ENCODE measurements around the gene AK2. TPM values are rescaled to one million over a fixed set of nuclear protein-coding genes. Genes with fewer than 3 reads are reported as not detected.
"Not testable (repeated sequence)": the region's sequence is repeated elsewhere in the genome, so short reads cannot be mapped to it uniquely, and the experiment has no call there.

The AK2 gene
- total RNA-seq, 2 donors from 2014 or later: 120 to 162 TPM

DNA sequence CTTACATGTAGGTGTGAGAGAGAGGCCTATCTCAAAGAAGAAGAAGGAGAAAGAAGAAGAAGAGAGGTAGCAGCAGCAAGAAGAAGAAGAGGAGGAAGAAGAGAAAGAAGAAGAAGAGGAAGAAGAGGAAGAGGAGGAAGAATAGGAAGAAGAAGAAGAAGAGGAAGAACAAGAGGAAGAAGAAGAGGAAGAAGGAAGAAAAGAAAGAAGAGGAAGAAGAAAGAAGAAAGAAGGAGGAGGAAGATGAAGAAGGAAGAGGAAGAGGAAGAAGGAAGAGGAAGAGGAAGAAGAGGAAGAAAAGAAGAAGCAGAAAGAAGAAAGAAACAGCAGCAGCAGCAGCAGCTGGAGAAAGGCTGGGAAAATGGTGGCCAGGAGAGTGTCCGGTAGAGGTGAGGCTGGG is 33.9 kb upstream of the AK2 start:
- TF ChIP-seq, protein P1, sequence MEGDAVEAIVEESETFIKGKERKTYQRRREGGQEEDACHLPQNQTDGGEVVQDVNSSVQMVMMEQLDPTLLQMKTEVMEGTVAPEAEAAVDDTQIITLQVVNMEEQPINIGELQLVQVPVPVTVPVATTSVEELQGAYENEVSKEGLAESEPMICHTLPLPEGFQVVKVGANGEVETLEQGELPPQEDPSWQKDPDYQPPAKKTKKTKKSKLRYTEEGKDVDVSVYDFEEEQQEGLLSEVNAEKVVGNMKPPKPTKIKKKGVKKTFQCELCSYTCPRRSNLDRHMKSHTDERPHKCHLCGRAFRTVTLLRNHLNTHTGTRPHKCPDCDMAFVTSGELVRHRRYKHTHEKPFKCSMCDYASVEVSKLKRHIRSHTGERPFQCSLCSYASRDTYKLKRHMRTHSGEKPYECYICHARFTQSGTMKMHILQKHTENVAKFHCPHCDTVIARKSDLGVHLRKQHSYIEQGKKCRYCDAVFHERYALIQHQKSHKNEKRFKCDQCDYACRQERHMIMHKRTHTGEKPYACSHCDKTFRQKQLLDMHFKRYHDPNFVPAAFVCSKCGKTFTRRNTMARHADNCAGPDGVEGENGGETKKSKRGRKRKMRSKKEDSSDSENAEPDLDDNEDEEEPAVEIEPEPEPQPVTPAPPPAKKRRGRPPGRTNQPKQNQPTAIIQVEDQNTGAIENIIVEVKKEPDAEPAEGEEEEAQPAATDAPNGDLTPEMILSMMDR (IDR thresholded peaks at IDR 0.05): no peak
- Histone ChIP-seq H3K9me3 (peaks cover 0 to 4% of the 10 kb centered on the region in 2 donors), H3K27me3 (no peaks in the 10 kb centered on the region), H3K36me3 (no peaks in the 10 kb centered on the region), H3K4me3 (no peak overlapping the region), H3K27ac (no peak overlapping the region), H3K4me1 (no peaks in the 10 kb centered on the region)
- DNase-seq (ENCODE audit: low spot score): no peak

DNA sequence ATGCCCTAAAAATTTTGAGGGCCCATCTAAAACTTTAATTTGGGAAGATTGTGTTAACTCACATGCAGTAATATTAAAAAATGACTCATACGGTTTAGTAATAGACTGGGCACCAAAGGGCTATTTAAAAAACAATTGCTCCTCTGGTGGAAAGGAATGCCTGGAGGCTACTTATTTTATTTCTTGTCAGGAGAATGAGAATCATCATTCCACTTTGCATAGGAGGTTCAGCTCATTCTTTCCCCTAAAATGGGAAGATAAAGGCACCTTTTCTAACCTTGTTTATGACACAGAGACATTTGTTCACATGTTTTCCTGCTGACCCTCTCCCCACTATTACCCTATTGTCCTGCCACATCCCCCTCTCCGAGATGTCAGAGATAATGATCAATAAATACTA is 31.4 kb upstream of the AK2 start:
- DNase-seq (ENCODE audit: low spot score); H3K36me3 ChIP-seq; H3K4me3 ChIP-seq; H3K27me3 ChIP-seq; H3K4me1 ChIP-seq; H3K27ac ChIP-seq: not testable (repeated sequence)
- peaks cover 15 to 30% of the 10 kb centered on the region in 2 donors for H3K9me3 ChIP-seq

DNA sequence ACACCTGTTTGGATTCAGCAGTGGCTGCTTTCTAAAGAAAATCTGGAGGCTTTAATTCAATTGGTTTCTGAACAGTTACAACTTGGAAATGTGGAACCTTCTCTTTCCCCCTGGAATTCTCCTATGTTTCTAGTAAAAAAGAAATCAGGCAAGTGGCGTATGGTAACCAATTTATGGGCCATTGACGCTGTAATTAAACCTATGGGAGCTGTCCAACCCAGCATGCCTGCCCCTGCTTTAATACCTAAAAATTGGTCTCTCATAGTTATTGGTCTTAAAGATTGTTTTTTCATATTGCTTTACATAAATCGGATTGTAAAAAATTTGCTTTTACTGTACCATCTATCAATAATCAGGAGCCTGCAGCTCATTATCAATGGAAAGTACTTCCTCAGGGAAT is 29.8 kb upstream of the AK2 start:
- DNase-seq (ENCODE audit: low spot score); H3K36me3 ChIP-seq; H3K4me1 ChIP-seq; H3K4me3 ChIP-seq; H3K27ac ChIP-seq; H3K27me3 ChIP-seq: not testable (repeated sequence)
- peaks cover 15 to 39% of the 10 kb centered on the region in 2 donors for H3K9me3 ChIP-seq

DNA sequence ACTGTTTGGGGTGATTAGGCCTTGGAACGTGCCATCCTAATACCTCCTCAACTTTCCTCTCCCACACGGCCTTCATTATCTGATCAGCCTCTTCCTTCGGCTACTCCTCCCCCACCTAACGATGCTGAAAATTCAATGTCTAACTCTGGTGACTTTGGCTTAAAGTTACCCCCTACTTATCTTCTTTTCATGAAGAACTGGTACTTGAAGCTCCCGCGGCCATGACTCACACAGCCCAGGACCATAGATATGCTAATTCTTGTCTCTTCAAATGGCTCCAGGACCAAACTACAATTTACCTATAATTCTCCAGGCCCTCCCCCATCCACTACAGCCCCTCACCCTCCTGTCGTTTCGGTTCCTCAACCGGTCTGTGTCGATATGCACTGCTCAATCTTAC is 28.6 kb upstream of the AK2 start:
- no peaks in the 10 kb centered on the region for H3K36me3 ChIP-seq
- no peak overlapping the region for H3K4me3 ChIP-seq
- H3K27me3 ChIP-seq: no peaks in the 10 kb centered on the region
- no peak for DNase-seq (ENCODE audit: low spot score)
- H3K27ac ChIP-seq: no peak overlapping the region
- peaks cover 15 to 39% of the 10 kb centered on the region in 2 donors for H3K9me3 ChIP-seq
- peaks cover 0 to 2% of the 10 kb centered on the region in 2 donors for H3K4me1 ChIP-seq
- TF ChIP-seq, protein P1 (IDR thresholded peaks at IDR 0.05): no peak

DNA sequence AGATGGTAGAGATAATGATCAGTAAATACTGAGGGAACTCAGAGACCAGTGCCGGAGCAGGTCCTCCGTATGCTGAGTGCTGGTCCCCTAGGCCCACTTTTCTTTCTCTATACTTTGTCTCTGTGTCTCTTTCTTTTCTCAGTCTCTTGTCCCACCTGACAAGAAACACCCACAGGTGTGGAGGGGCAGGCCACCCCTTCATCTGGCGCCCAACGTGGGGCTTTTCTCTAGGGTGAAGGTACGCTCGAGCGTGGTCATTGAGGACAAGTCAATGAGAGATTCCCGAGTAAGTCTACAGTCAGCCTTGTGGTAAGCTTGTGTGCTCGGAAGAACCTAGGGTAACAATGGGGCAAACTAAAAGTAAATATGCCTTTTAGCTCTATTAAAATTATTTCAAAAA is 27.6 kb upstream of the AK2 start:
- not testable (repeated sequence) for H3K27ac ChIP-seq; H3K36me3 ChIP-seq; H3K4me3 ChIP-seq; H3K27me3 ChIP-seq; H3K4me1 ChIP-seq; DNase-seq (ENCODE audit: low spot score)
- H3K9me3 ChIP-seq: peaks cover 15 to 39% of the 10 kb centered on the region in 2 donors

GRCh38 chr1:33061834-33062233 is 25.2 kb upstream of the AK2 start:
- TF ChIP-seq, protein P1 (IDR thresholded peaks at IDR 0.05): no peak
- DNase-seq (ENCODE audit: low spot score): no peak
- peaks cover 0 to 8% of the 10 kb centered on the region in 2 donors for H3K4me1 ChIP-seq
- no peak overlapping the region for H3K4me3 ChIP-seq
- H3K27me3 ChIP-seq: no peaks in the 10 kb centered on the region
- H3K9me3 ChIP-seq: peaks cover 15 to 39% of the 10 kb centered on the region in 2 donors
- no peak overlapping the region for H3K27ac ChIP-seq
- H3K36me3 ChIP-seq: no peaks in the 10 kb centered on the region

DNA sequence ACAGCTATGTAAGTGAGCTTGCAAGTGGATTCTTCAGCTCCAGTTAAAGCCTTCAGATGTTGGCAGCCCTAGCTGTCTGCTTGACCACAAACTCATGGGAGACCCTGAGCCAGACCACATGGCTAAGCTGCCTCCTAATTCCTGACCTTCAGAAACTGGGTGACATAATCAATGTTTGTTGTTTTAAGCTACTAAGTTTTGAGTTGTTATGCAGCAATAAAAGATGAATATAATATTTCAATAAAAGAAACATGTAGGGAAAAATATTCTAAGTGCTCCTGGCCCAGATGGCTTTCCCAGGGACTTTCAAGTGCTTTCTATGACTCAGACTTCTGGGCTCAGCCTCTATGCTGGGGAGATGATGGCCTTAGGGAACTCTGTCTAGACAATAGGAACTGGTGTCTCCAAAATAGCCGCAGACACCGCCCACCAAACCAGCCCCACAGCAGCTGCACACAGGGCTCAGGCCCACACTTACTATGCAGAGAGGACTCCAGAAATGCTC is 23.9 kb upstream of the AK2 start:
- Histone ChIP-seq H3K4me1 (peaks cover 0 to 12% of the 10 kb centered on the region in 2 donors), H3K4me3 (no peak overlapping the region), H3K27me3 (no peaks in the 10 kb centered on the region), H3K9me3 (peaks cover 15 to 35% of the 10 kb centered on the region in 2 donors), H3K27ac (peak overlapping the region in 1 of 2 donors; percentile 48), H3K36me3 (no peaks in the 10 kb centered on the region)
- TF ChIP-seq, protein P1 (IDR thresholded peaks at IDR 0.05): no peak
- DNase-seq (ENCODE audit: low spot score): peak; percentile 85
